GM18526 (cell line): Measurements from ENCODE around the gene YIPF6.

Experiments
- POLR2A ChIP-seq: IDR thresholded peaks from 3 replicates; pipeline ENCODE4 v1.6.1; 2011; ENCODE audit not compliant: insufficient read length; ENCODE audit errors: extremely low read depth

The YIPF6 gene, protein sequence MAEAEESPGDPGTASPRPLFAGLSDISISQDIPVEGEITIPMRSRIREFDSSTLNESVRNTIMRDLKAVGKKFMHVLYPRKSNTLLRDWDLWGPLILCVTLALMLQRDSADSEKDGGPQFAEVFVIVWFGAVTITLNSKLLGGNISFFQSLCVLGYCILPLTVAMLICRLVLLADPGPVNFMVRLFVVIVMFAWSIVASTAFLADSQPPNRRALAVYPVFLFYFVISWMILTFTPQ

DNA sequence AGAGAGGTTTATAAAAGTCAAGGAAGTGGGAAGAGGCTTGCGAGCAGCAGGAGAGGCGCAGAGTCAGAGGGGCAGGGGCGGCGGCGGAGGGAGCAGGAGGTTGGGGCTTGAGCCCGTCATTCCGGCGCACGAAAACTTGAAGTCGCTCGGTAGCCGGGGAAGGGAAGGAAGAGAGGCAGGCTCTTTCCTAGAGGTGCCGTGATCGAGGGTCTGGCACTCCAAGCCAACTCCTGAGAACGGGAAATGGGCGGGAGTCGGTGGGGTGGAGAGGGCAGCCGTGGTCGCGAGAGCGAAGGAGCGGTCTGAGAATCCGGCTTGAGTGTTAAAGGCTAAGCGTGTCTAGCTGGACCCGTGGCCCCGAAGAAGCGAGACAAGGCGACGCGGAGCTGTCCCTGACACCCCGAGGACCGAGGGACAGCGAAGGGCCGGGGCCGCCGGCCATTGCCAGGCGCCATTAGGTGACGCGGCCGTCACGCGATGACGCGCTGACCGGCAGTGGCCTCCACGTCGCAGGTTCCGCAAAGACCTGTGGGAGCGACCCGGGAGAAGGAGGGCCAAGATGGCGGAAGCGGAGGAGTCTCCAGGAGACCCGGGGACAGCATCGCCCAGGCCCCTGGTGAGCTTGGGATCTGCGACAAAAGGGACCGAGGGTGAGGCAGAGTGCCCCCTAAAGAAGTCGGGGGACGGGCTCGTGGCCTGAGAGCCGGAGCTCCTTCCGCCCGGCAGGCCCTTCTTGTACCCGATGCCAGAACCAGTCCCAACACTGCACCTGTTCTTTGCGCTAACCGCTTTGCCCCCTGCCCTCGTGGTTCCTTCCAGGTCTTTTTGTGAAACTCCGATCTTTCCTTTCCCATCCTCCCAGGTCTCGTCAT, at the start of gene YIPF6:
TSS of gene YIPF6 (plus strand) at position 544 of the 872 bp plus-strand sequence. CDS start at position 560, 16 bp downstream.
- TF ChIP-seq POLR2A, result peak; percentile 93

DNA sequence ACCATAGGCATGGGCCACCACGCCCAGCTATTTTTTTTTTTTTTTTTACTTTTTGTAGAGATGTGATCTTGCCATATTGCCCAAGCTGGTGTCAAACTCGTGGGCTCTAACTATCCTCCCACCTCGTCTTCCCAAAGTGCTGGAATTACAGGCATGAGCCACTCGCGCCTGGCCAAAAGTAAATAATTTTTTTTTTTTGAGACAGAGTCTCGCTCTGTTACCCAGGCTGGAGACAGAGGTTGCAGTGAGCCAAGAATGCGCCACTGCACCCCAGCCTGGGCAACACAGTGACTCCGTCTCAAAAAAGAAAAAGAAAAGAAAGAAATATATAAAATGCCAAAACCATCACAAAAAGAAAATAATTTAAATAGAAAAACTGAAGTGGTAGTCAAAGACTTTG, 47.1 kb upstream of the YIPF6 start:
- TF ChIP-seq POLR2A, result no peak

DNA sequence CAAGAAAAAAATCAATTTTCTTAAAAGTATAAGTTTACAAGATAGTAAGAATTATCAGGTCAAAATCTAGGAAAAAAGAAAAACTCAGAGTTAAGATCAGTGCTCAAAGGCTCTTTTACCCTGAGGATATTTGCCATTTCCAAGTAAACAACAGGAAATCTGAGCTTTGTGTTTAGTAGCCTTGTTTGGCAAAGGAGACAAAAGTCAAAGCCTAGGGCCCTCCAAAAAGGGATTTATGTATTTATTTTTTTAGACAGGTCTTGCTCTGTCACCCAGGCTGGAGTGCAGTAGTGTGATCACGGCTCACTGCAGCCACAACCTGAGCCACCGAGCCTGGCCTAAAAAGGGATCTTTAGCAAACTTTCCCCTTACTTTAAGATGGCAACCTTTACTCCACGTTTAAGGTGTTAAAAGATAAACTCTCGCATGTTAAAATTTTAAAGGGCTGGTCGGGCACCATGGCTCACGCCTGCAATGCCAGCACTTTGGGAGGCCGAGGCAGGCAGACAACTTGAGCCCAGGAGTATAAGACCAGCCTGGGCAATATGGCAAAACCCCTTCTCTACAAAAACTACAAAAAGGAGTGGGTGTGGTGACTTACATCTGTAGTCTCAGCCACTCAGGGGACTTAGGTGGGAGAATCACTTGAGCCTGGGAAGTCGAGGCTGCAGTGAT, 44.2 kb upstream of the YIPF6 start:
- no peak for TF ChIP-seq POLR2A

DNA sequence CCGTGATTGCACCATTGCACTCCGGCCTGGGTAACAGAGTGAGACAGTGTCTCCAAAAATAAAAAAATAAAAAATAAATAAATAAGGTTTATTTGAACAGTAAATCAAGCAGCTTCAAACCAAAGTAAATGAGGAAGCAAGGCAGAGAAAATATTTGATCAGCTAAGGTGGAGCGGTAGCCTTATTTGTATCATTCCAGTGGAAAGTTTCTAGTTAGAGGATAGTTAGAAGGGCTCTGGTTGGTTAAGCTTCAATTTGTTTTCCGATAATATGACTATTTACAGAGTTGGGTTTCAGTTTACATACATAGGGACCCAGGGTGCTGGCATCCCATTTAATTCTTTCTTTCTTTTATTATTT, 43.7 kb upstream of the YIPF6 start:
- no peak for TF ChIP-seq POLR2A

DNA sequence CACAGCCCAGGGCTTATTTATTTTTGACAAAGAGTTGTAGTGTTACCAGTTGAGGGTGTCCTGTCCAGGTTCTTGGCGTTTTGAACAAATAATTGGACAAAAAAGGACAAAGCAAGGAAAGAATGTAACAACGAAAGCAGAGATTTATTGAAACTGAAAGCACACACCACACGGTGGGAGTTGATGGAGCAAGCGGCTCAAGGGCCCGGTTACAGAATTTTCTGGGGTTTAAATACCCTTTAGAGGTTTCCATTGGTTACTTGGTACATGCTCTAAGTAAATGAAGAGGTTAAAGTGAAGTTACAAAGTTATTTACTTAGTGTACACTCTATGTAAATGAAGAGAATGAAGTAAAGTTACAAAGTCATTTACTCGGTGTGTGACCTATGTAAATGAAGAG, 37.8 kb upstream of the YIPF6 start:
- TF ChIP-seq POLR2A, result no peak

DNA sequence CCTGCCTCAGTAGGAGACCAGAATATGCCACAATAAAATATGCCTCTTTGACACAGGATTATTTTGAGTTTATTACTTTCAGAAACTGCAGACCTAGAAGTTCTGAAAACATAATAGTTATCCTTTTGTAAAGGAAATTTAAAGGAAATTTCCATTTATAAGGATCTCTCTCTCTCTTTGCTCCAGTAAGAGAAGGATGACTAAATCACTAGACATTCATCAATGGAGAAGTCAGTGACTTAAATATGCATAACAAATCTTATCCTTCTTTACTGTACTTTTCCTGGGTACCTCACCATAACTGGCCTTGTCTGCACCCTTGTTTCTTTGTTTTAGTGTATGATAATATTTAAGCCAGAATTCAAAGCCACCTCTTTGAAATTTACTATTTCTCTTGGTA, 37.3 kb upstream of the YIPF6 start:
- no peak for TF ChIP-seq POLR2A

DNA sequence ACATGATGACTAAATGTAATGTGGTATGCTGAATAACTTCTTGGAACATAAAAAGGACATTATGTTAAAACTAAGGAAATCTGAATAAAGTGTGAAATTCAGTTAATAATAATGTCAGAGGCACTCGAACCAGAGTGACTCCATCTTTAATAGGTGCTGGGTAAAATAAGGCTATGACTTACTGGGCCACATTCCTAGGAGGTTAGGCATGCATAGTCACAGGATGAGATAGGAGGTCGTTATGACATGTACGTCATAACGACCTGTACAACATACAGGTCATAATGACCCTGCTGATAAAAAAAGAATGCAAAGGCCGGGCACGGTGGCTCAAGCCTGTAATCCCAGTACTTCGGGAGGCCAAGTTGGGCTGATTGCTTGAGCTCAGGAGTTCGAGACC, 36.7 kb upstream of the YIPF6 start:
- no peak for TF ChIP-seq POLR2A

DNA sequence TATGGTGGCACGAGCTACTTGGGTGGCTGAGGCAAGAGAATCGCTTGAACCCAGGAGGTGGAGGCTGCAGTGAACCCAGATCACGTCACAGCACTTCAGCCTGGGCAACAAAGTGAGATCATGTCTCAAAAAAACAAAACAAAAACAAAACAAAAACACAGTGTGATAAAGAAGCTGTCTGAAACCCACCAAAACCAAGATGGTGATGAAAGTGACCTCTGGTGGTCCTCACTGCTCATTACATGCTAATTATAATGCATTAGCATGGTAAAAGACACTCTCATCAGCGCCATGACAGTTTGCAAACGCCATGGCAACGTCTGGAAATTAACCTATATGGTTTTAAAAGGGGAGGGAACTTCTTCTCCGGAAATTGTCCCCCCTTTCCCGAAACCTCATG, 36.2 kb upstream of the YIPF6 start:
- TF ChIP-seq POLR2A, result no peak

DNA sequence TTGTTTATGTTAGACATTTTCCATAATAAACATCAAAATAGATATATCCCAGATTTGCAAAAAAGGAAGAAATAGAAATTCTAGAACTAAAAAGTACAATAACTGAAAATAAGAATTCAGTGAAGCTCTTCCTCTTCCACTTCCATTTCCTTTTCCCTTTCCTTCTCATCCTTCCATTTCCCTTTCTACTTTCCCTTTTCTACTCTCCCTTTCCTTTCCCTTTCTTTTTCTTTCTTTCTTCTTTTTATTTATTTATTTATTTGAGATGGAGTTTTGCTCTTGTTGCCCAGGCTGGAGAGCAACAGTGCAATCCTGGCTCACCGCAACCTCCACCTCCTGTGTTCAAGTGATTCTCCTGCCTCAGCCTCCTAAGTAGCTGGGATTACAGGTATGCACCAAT, 35.0 kb upstream of the YIPF6 start:
- no peak for TF ChIP-seq POLR2A

DNA sequence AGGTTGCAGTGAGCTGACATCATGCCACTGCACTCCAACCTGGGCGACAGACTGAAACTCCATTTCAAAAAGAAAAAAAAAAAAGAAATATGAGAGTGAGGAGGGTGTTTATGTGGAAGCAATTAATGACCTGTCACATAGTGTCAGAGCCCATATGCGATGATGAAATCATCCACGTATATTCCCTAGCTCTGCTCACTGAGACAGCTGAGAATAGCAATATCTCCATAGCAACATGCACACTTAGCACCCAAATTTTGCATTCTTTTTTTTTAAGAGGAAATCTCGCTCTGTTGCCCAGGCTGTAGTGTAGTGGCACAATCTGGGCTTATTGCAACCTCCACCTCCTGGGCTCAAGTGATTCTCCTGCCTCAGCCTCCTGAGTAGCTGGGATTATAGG, 34.1 kb upstream of the YIPF6 start:
- TF ChIP-seq POLR2A, result no peak

DNA sequence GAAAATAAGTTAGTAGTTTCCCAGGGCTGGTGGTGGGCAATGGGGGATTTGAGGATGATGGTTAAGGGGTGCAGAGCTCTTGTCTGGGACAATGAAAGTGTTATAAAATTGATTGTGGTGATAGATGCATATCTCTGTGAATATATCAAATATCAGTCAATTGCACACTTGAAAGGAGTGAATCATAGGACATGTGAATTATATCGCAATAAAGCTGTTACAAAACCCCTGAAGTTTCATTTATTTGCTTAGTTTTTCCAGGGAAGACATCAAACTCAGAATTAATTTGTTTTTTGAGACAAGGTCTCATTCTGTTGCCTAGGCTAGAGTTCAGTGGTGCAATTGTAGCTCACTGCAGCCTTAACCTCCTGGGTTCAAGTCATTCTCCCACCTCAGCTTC, 17.9 kb upstream of the YIPF6 start:
- TF ChIP-seq POLR2A, result no peak

DNA sequence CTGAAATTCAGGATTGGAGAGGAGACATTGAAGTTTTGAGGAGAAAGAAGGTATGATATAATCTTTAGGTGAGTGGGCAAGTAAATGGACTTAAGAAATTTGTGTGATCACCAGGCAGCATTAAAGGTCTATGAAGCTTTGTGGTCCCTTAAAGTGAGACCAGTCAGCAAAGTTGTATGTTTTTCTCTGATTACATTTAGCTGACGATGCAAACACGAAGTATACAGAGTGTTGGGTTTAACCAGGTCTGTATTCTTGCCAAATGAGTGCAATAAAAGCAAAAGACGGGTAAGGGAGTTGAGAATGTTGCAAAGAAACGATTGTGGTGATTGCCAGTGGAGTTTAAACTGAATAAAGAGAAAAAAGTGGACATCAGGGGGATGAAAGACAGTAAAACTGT, 11.6 kb upstream of the YIPF6 start:
- no peak for TF ChIP-seq POLR2A

DNA sequence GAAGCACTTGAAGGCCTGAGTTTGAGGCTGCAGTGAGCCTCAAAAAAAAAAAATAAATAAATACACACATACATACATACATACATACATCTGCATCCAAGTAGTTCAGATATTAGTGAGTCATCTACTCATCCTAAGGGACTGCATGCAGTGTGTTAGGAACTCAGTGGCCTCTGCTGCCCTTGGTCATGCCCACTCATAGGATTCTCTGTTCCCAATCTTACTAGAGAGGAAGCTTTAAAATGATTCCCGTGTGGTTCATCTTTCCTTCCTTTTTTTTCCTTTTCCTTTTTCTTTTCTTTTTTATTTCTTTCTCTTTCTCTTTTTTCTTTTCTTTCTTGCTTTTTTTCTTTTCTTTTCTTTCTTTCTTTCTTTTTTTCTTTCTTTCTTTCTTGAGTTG, 10.9 kb upstream of the YIPF6 start:
- no peak for TF ChIP-seq POLR2A

DNA sequence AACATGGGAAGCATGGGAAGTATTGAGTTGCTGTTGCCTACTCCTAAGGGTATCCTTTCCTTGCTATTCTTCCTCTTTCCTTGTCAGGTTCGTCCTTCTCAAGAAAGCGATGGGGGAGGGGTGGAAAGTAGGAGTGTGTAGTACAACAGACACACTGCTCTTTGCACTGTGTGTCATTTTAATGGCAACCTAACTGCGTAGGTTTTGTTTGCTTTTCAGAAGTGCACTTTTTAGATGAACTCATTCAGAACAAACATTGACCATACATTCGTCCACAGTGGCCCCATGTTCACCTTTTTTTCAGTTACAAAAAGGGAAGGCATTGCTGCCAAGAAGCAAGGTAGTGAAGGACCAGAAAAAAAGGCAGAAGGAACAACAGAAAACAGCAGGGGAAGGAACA, 10.2 kb upstream of the YIPF6 start:
- TF ChIP-seq POLR2A, result no peak

DNA sequence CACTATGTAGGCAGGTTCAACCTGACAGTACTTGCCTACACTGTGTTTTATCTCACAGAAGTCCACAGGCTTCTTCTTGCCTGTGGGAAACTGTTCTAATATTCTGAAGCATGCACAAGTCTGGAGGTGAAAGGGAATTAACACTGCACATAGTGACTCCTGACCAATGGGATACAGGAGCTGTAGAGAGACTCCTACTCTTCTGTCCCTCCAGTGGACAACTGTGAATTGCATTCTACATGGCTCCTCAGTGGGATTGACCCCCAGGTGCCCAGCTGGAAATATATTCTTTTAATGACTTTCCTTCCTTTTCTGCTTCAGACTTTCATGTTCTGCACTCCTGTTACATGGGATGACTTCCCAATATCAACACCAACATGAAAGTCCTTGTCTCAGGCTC, 8.2 kb upstream of the YIPF6 start:
- TF ChIP-seq POLR2A, result no peak

DNA sequence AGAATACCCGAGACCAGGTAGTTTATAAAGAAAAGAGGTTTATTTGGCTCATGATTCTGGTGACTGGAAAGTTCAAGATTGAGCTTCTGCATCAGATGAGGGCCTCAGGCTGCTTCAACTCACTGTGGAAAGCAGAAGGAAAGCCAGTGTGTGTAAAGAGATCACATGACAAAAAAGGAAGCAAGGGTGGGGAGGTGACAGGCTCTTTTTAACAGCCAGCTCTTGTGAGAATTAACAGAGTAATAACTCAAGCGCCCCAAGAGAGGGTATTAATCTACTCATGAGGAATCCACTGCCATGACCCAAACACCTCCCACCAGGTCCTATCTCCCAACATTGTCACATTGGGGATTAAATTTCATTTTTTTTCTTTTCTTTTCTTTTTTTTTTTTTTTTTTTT, 6.3 kb upstream of the YIPF6 start:
- TF ChIP-seq POLR2A, result no peak

DNA sequence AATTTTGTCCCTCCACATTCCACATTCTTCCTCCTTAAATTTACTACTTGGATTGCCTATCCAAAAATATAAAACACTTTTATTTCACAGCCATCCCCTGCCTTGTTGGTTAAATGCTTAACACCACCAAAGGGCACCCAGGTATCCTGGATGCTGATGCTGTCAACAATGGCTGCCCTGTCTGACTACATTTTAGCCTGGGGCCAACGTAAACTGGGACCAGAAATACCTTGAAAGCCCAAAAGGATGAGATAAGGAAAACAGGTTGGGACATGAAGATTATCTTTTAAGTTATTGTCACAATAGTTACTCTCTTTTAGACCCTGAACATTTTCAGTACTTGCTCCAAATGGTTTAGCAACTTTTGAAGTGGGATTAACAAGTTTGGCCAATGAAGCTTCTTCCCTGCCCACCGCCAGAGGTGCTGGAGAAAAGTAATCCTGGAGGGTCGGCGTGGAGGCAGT, 775 bp upstream of the YIPF6 start:
- no peak for TF ChIP-seq POLR2A
